OCI-LY7 (cell line): ENCODE data around the gene REX1BD. TPM values are rescaled to one million over a fixed set of nuclear protein-coding genes. Genes with fewer than 3 reads are reported as not detected.
A peak's percentile ranks its signal among the peaks of the same experiment; 100 is the strongest.

Experiments
- BruUV-seq: library from RNA; stranded (reverse); fragments of 400-500 nt; replicated peaks from 2 replicates; lab custom pipeline; 2021; lab: Mats Ljungman, UMichigan
- CTCF ChIA-PET: fragments of 300-600 bp; sonication (Branson Sonifier 250); formaldehyde crosslinking; loops from one replicate; lab custom pipeline; 2022; ENCODE audit warnings: antibody characterized with exemption; ENCODE audit not compliant: unreplicated experiment; lab: Charles Lee
- POLR2A ChIA-PET: fragments of 300-600 bp; sonication (Branson Sonifier 250); formaldehyde crosslinking; loops from one replicate; lab custom pipeline; 2022; ENCODE audit warnings: antibody characterized with exemption; lab: Charles Lee
- DNase-seq: peaks from one replicate; pipeline ENCODE4 v3.0.0-alpha.2; 2015; ENCODE audit warnings: low spot score
- H2AFZ ChIP-seq: fragments of 200-600 bp; sonication (generic), shearing (Covaris generic); 2 replicates; pipeline ENCODE4 v1.6.1; 2014; ENCODE audit warnings: mild to moderate bottlenecking, antibody characterized with exemption, low read length, moderate library complexity
- H3K27ac ChIP-seq: fragments of 200-600 bp; sonication (generic); 2 replicates; pipeline ENCODE4 v1.5.1; 2014; ENCODE audit warnings: mixed run types, low read depth, mild to moderate bottlenecking, moderate library complexity, low read length, inconsistent platforms; ENCODE audit not compliant: poor library complexity, severe bottlenecking
- H3K36me3 ChIP-seq: fragments of 200-600 bp; sonication (generic); 2 replicates; pipeline ENCODE4 v1.6.1; 2014; ENCODE audit warnings: mild to moderate bottlenecking, antibody characterized with exemption, low read length, moderate library complexity, mixed read lengths; ENCODE audit not compliant: insufficient read depth
- H3K4me1 ChIP-seq: fragments of 200-600 bp; sonication (generic); 2 replicates; pipeline ENCODE4 v1.5.1; 2014; ENCODE audit warnings: mild to moderate bottlenecking, low read length; ENCODE audit not compliant: insufficient read depth, poor library complexity, severe bottlenecking
- H3K4me2 ChIP-seq: fragments of 200-600 bp; sonication (generic); 2 replicates; pipeline ENCODE4 v1.6.1; 2014; ENCODE audit warnings: mild to moderate bottlenecking, low read length
- H3K4me3 ChIP-seq: fragments of 200-600 bp; sonication (generic); 2 replicates; pipeline ENCODE4 v1.5.1; 2014; ENCODE audit warnings: mild to moderate bottlenecking, low read depth, low read length; ENCODE audit not compliant: poor library complexity, severe bottlenecking
- H3K79me2 ChIP-seq: fragments of 200-600 bp; sonication (generic); 2 replicates; pipeline ENCODE4 v1.6.1; 2016; ENCODE audit warnings: low read depth, mild to moderate bottlenecking, low read length, moderate library complexity, mixed read lengths; ENCODE audit not compliant: insufficient read depth
- H3K9me2 ChIP-seq: fragments of 200-600 bp; sonication (generic); 2 replicates; pipeline ENCODE4 v1.6.1; 2016; ENCODE audit warnings: mild to moderate bottlenecking, low read length, mixed read lengths; ENCODE audit not compliant: insufficient read depth
- H3K9me3 ChIP-seq: fragments of 200-600 bp; sonication (generic); 2 replicates; pipeline ENCODE4 v1.6.1; 2014; ENCODE audit warnings: mild to moderate bottlenecking, mixed run types, low read length, mixed read lengths
- H4K20me1 ChIP-seq: fragments of 200-600 bp; sonication (generic); 2 replicates; pipeline ENCODE4 v1.6.1; 2014; ENCODE audit warnings: mild to moderate bottlenecking, antibody characterized with exemption, low read length, moderate library complexity, mixed read lengths; ENCODE audit not compliant: insufficient read depth
- CTCF ChIP-seq: fragments of 200-600 bp; sonication (generic); conservative IDR thresholded peaks from 2 replicates; pipeline ENCODE4 v1.5.1; 2014; ENCODE audit warnings: mild to moderate bottlenecking, antibody characterized with exemption, low read length, moderate library complexity, mixed read lengths
- EZH2phosphoT487 ChIP-seq: fragments of 200-600 bp; sonication (generic); IDR thresholded peaks from 2 replicates; pipeline ENCODE4 v1.6.1; 2018; ENCODE audit warnings: low read depth, borderline replicate concordance, mild to moderate bottlenecking, mixed run types, antibody characterized with exemption, low read length, moderate library complexity, mixed read lengths
- intact Hi-C: fragments of 100-400 bp; cut with micrococcal nuclease; formaldehyde crosslinking; loops from one replicate; pipeline ENCODE4 v1.10.0; 2022; ENCODE audit not compliant: unreplicated experiment
- total RNA-seq, 2 experiments: library from RNA; depleted of rRNA in 1 of 2; stranded (reverse); fragments of >200 nt in 1 of 2; shearing (Covaris generic) in 1 of 2; gene quantifications; 2 replicates each; pipeline ENCODE4 v1.2.3, GENCODE V29; 2014 to 2022

The REX1BD gene
- total RNA-seq, 2 experiments from 2014 or later = 88.8 to 126 TPM

DNA sequence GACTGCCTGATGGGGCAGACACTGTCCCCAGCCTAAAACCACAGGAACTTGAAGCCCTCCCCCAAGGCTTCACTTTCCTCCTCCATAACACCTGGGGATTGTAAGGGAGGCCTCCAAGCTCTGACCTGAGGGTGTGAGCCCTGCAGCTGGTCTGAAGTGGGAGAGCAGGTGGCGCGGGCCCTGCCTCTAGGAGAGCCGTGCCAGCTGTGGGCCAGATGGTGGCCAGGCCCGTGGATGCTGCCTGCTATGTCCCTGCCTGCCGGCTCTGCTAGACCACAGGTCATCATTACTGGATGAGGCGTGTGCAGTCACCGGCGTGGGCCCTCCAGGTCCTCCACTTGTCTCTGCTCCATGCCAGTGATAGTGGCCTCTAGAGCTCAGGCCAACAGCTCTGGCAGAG is 44.7 kb downstream of the REX1BD start:
- POLR2A ChIA-PET = no interaction called here

DNA sequence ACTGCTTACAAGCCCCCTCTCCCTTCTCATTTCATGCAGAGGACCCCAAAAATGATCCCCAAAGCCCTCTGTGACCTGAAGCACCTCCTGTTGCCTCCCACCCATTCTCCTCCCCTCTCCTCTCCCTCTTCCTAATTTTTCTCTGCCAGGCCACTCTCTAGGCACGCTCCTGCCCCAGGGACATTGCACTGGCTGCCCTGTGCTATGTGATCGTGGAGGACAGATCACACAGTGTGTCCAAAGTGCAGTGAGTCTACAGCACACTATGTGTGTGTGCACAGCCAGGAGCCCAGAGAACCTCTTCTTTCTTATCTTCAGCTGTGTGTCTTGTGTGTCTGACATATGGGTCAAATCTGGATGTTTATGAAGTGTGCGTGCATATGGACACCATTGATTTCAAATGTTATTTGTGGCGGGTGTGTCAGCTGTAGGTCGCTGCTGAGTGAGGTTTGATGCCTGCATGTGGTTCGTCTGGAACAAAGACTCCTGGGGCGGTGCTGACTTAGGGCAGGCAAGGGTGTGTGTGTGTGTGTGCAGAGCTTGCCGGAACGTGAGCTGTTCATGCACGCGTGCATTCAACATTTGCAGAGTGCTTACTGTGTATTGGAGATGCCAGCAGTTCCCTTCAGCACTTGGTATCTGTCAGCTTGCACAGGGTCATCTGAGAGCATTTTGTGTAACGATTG is 46.2 kb downstream of the REX1BD start:
- intact Hi-C loops = no loop called here
- Histone ChIP-seq H4K20me1 (no peaks in the 10 kb centered on the region), H3K9me2 (no peaks in the 10 kb centered on the region), H3K9me3 (no peaks in the 10 kb centered on the region), H3K4me3 (no peak overlapping the region), H2AFZ (no peak overlapping the region), H3K79me2 (no peaks in the 10 kb centered on the region), H3K4me2 (no peak overlapping the region), H3K36me3 (no peaks in the 10 kb centered on the region), H3K27ac (no peak overlapping the region), H3K4me1 (peaks cover 19% of the 10 kb centered on the region)
- no peak for DNase-seq
- TF ChIP-seq EZH2phosphoT487 (no peak), CTCF (no peak)
- POLR2A ChIA-PET = interaction anchor here (0.6 kb wide), 1 partner anchor 47 kb away, joined by 4 read pairs; no protein-coding TSS in a partner anchor
- CTCF ChIA-PET = interaction anchor here (0.6 to 1.0 kb wide), 2 partner anchors 10 to 20 kb away, joined by 3 to 4 read pairs; no protein-coding TSS in a partner anchor
- BruUV-seq = no TSS peak

More for the DNA sequence above, 44.7 kb downstream of the REX1BD start:
- DNase-seq = no peak
- no peaks in the 10 kb centered on the region for H3K9me2 ChIP-seq
- H3K4me2 ChIP-seq = no peak overlapping the region
- TF ChIP-seq EZH2phosphoT487 (no peak), CTCF (no peak)
- intact Hi-C loops = no loop called here
- H3K27ac ChIP-seq = no peak overlapping the region
- H4K20me1 ChIP-seq = no peaks in the 10 kb centered on the region
- BruUV-seq = no TSS peak
- CTCF ChIA-PET = no interaction called here
- no peaks in the 10 kb centered on the region for H3K36me3 ChIP-seq
- peaks cover 19% of the 10 kb centered on the region for H3K4me1 ChIP-seq
- no peaks in the 10 kb centered on the region for H3K9me3 ChIP-seq
- H2AFZ ChIP-seq = no peak overlapping the region
- no peaks in the 10 kb centered on the region for H3K79me2 ChIP-seq
- no peak overlapping the region for H3K4me3 ChIP-seq

- intact Hi-C loops = loop anchor here (2.0 kb wide), 1 partner anchor 47 kb away; the partner anchor contains the start of gene REX1BD
- Histone ChIP-seq H3K36me3 (no peaks in the 10 kb centered on the region), H4K20me1 (no peaks in the 10 kb centered on the region), H2AFZ (peak overlapping the region; percentile 18; the same call in 1 of the 2 replicates), H3K9me2 (no peaks in the 10 kb centered on the region), H3K79me2 (no peaks in the 10 kb centered on the region), H3K4me3 (no peak overlapping the region), H3K27ac (no peak overlapping the region), H3K4me2 (peak overlapping the region; percentile 41), H3K9me3 (no peaks in the 10 kb centered on the region), H3K4me1 (peaks cover 19% of the 10 kb centered on the region)
- BruUV-seq = no TSS peak
- ChIA-PET POLR2A (no interaction called here), CTCF (interaction anchor here (1.0 kb wide), 1 partner anchor 19 kb away, joined by 4 read pairs; no protein-coding TSS in a partner anchor)
- no peak for TF ChIP-seq EZH2phosphoT487
- no peak for TF ChIP-seq CTCF
- no peak for DNase-seq
These were observed 47.2 kb downstream of the REX1BD start for GRCh38 chr19:18635831-18636182.
